BE2C (cell line): Measurements from ENCODE around the gene MYDGF.

Source experiments
- DNase-seq: peaks from one replicate; pipeline ENCODE4 v3.0.0-alpha.2; 2020
- H3K27me3 ChIP-seq: fragments of 250-450 bp; sonication (Bioruptor Pico); 2 replicates; pipeline ENCODE4 v1.5.1; 2020; ENCODE audit warnings: mild to moderate bottlenecking
- H3K36me3 ChIP-seq: fragments of 250-450 bp; sonication (Bioruptor Pico); 2 replicates; pipeline ENCODE4 v1.5.1; 2020; ENCODE audit warnings: mild to moderate bottlenecking
- H3K4me1 ChIP-seq: fragments of 250-450 bp; sonication (Bioruptor Pico); 2 replicates; pipeline ENCODE4 v1.5.1; 2020
- H3K4me3 ChIP-seq: 2 replicates; pipeline ENCODE4 v1.5.1; 2011; ENCODE audit warnings: low read depth, low read length
- H3K9me3 ChIP-seq: fragments of 250-450 bp; sonication (Bioruptor Pico); 2 replicates; pipeline ENCODE4 v1.5.1; 2020
- CTCF ChIP-seq: IDR thresholded peaks from 2 replicates; pipeline ENCODE4 v1.5.1; 2012; ENCODE audit warnings: mild to moderate bottlenecking, low read depth, low read length

Gene MYDGF

GRCh38 chr19:4645718-4646117 is 24.4 kb downstream of the MYDGF start:
- no peak for DNase-seq
- H3K4me1 ChIP-seq = no peaks in the 10 kb centered on the region
- no peaks in the 10 kb centered on the region for H3K9me3 ChIP-seq
- H3K4me3 ChIP-seq = no peak overlapping the region
- H3K27me3 ChIP-seq = no peaks in the 10 kb centered on the region
- no peaks in the 10 kb centered on the region for H3K36me3 ChIP-seq
- TF ChIP-seq CTCF = no peak

- Histone ChIP-seq H3K4me3 (no peak overlapping the region), H3K36me3 (no peaks in the 10 kb centered on the region), H3K27me3 (no peaks in the 10 kb centered on the region), H3K4me1 (no peaks in the 10 kb centered on the region), H3K9me3 (no peaks in the 10 kb centered on the region)
- no peak for TF ChIP-seq CTCF
- DNase-seq = no peak
These were observed 27.5 kb downstream of the MYDGF start for GRCh38 chr19:4642625-4643024.

GRCh38 chr19:4641132-4641531 is 29.0 kb downstream of the MYDGF start:
- TF ChIP-seq CTCF = no peak

GRCh38 chr19:4640247-4641000 is 29.7 kb downstream of the MYDGF start:
- Histone ChIP-seq H3K4me1 (peaks cover 4% of the 10 kb centered on the region; the same call in 1 of the 2 replicates), H3K27me3 (no peaks in the 10 kb centered on the region), H3K9me3 (no peaks in the 10 kb centered on the region), H3K36me3 (no peaks in the 10 kb centered on the region), H3K4me3 (no peak overlapping the region)
- DNase-seq = no peak
- no peak for TF ChIP-seq CTCF

More at GRCh38 chr19:4641132-4641531, 29.0 kb downstream of the MYDGF start:
- H3K9me3 ChIP-seq = no peaks in the 10 kb centered on the region
- H3K4me1 ChIP-seq = no peaks in the 10 kb centered on the region
- H3K4me3 ChIP-seq = no peak overlapping the region
- no peaks in the 10 kb centered on the region for H3K27me3 ChIP-seq
- H3K36me3 ChIP-seq = no peaks in the 10 kb centered on the region
- DNase-seq = no peak

- Histone ChIP-seq H3K4me1 (peaks cover 4% of the 10 kb centered on the region; the same call in 1 of the 2 replicates), H3K36me3 (no peaks in the 10 kb centered on the region), H3K4me3 (peak overlapping the region; percentile 60), H3K27me3 (no peaks in the 10 kb centered on the region), H3K9me3 (no peaks in the 10 kb centered on the region)
- TF ChIP-seq CTCF = no peak
- DNase-seq = peak; percentile 47
These were observed 30.5 kb downstream of the MYDGF start for GRCh38 chr19:4639531-4640246.

GRCh38 chr19:4638828-4639530 is 31.2 kb downstream of the MYDGF start, which contains the start of gene TNFAIP8L1:
Gene TNFAIP8L1, plus strand, starts transcription at chr19:4639516. Its CDS starts 12,354 bp downstream, at chr19:4651870.
- no peak for TF ChIP-seq CTCF
- Histone ChIP-seq H3K27me3 (no peaks in the 10 kb centered on the region), H3K4me1 (peaks cover 4% of the 10 kb centered on the region; the same call in 1 of the 2 replicates), H3K4me3 (peak within 1 kb of the TSS; percentile 60), H3K9me3 (no peaks in the 10 kb centered on the region), H3K36me3 (no peaks in the 10 kb centered on the region)
- peak; percentile 100 for DNase-seq
